LNCAP (cell line): ENCODE measurements around the gene RNFT2.

Source experiments
- CTCF ChIP-seq: fragments of 450-650 bp; IDR thresholded peaks from 2 replicates; pipeline ENCODE4 v1.5.1; 2017; ENCODE audit warnings: mild to moderate bottlenecking

The RNFT2 gene

DNA sequence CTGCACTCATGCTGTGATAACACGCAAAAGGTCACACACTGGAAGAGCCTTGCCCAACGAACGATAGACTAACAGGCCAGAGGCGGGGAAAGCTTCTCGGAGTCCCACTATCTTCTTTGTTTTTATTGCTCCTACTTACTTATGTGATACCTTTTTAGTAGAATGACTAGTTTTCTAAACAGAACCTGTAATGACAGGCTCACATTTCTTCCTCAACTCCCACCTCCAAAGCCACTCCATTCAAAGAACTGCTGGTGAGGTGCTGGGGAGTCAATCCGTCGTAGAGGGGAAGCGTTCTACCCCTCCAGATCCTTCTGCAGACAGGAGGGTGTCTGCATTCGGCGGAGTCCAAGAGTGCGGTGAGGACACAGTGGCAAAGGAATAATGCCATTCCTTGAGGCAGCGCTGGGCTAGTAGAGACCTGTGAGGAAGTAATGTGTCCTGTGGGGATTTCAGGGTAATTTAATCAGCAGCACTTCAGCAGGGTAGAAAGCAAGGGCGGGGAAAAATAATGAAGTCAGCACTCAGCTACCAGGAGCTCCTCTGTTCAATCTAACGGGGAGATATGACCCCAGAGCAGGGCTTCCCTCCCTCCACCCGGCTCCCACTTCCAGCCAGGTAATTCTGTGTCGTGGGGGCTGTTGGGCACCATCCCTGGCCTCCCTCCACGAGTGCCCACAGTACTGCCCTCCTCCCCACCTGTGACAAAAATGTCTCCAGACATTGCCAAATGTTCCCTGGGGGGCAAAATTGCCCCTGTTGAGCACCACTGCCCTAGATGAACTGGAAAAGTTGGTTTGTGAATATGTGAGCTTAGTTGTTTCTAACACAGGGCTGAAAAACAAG lies 25.4 kb upstream of the RNFT2 start:
- TF ChIP-seq CTCF: no peak

GRCh38 chr12:116713527-116713926 lies 24.6 kb upstream of the RNFT2 start:
- TF ChIP-seq CTCF: no peak

DNA sequence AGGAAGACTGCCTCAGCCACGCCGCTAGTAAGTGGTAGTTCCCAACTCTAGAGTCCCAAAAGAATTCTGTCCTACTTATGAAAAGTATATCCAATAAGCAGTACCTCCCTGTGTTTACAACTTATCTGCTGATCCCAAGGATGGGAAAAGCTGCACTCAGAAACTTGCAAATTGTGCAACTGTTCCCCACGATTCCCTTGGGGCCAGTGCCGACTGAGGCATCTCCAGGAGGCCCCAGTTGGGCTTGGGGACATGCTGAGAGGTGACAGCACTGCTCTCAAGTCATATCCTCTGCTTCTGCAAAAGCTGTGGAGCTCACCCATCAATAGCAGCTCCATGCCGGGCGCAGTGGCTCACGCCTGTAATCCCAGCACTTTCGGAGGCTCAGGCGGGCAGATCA lies 23.9 kb upstream of the RNFT2 start:
- no peak for TF ChIP-seq CTCF

GRCh38 chr12:116717466-116718437 lies 20.4 kb upstream of the RNFT2 start:
- no peak for TF ChIP-seq CTCF

DNA sequence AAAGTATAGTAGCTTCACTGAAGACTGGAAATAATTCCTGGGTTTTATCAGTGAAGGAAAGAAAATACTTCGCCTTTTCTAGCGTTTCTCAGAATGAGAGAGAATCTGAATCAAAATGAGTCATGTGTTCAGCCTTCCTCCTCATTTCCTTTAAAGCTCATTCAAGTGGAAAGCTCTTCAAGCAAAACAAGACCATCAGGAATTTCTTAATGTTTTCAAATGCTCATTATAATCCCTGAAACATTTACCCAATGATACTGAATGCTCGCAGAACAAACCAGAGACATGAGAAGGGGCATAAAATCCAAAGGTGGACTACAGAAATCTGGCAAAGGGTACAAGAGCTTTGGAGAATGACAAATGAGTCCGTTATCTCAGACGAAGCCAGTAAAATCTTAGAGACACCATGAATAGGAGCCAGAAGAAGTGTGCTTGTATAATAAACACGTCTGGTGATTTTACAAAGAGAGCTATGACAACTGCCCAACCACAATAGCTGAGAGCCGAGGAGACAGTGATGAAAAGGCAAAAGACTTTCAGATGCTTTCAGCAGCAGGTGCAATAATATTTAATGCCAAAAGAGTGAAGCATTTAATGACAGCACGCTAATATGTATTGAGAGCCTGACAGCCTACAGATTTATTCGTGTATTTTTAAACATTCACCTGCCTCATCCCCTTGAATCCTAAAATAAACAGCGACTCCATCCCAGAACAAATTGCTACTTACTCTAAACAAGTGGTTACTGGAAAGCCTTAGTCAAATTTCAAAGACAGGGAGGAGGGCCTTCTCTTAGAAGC lies 19.3 kb upstream of the RNFT2 start:
- TF ChIP-seq CTCF: no peak

GRCh38 chr12:116719731-116720528 lies 18.2 kb upstream of the RNFT2 start:
- no peak for TF ChIP-seq CTCF
